HEK293T (cell line): ENCODE results near the gene LMO4.

Experiments used
- ARNT ChIP-seq: fragments of 450-650 bp; IDR thresholded peaks from 2 replicates; pipeline ENCODE4 v1.6.1; 2017; ENCODE audit warnings: mild to moderate bottlenecking
- ELF4 ChIP-seq: fragments of 450-650 bp; IDR thresholded peaks from 2 replicates; pipeline ENCODE4 v1.6.1; 2017; ENCODE audit warnings: antibody characterized with exemption
- FOXA1 ChIP-seq: fragments of 450-650 bp; IDR thresholded peaks from 2 replicates; pipeline ENCODE4 v1.6.1; 2016; ENCODE audit warnings: mild to moderate bottlenecking
- FOXK2 ChIP-seq: fragments of 450-650 bp; IDR thresholded peaks from 2 replicates; pipeline ENCODE4 v1.6.1; 2016; ENCODE audit warnings: mild to moderate bottlenecking
- FOXM1 ChIP-seq: fragments of 450-650 bp; IDR thresholded peaks from 2 replicates; pipeline ENCODE4 v1.6.1; 2017; ENCODE audit warnings: mild to moderate bottlenecking, borderline replicate concordance
- L3MBTL2 ChIP-seq: fragments of 450-650 bp; conservative IDR thresholded peaks from 2 replicates; pipeline ENCODE4 v1.6.1; 2016; ENCODE audit warnings: mild to moderate bottlenecking
- PKNOX1 ChIP-seq: fragments of 450-650 bp; IDR thresholded peaks from 2 replicates; pipeline ENCODE4 v1.6.1; 2016
- SP1 ChIP-seq: fragments of 450-650 bp; IDR thresholded peaks from 2 replicates; pipeline ENCODE4 v1.6.1; 2017
- SUZ12 ChIP-seq: fragments of 450-650 bp; IDR thresholded peaks from 2 replicates; pipeline ENCODE4 v1.6.1; 2016; ENCODE audit warnings: mild to moderate bottlenecking
- TARDBP ChIP-seq: fragments of 450-650 bp; IDR thresholded peaks from 2 replicates; pipeline ENCODE4 v1.6.1; 2016

- TF ChIP-seq SUZ12 (no peak), L3MBTL2 (no peak), ELF4 (no peak), SP1 (no peak), PKNOX1 (no peak), FOXK2 (no peak), FOXM1 (no peak), ARNT (no peak), TARDBP (no peak), FOXA1 (no peak)
Measured at GRCh38 chr1:87333692-87334347, 5.1 kb downstream of the LMO4 start.
